Stimulated activated CD8-positive, alpha-beta memory T cell treated with anti-CD3 and anti-CD28 coated beads, Interleukin-12 subunit alpha, Interleukin-12 subunit beta, amount 100 ng/mL, for 24 hours (primary cell): ENCODE results near the gene CLEC2L.

Source experiments
- DNase-seq: peaks from one replicate; pipeline ENCODE4 v3.0.0-alpha.2; 2020; ENCODE audit errors: extremely low read depth

Gene CLEC2L

DNA sequence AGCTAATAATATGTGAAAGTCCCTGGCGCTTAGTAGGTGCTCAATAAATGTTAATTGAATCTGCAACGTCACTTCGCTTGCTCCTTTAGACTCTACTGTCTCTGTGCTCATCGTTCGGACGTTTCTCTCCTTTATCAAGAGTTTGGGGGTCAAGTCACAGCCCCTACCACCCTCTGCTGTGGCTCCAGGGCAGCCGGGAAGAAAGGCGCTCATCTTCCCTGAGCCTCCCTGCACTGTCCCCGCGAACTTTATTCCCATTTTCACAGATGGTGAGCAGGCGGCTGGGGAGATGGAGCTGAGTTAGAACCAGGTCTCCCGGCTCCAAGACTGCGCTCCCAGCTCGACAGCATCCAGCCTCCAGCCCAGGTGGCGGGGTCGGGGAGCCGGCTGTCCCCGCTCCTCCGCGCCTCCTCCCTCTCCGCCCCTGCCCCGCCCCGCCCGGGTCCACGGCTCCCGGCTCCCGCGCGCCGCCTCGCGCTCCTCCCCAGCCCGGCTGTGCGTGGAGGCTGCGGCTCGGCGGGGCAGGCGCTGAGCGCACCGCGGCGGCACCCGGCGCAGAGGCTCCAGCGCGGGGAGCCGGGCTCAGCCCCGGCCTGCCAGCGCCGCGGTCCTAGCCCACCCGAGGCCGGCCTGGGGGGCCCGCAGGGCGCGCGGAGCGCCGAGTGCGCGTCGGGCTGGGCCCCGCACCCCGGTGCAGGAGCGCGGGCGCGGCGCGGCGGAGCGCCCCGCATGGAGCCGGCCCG is at the start of gene CLEC2L:
Gene CLEC2L (plus strand): TSS at position 487 of the 743 bp plus-strand sequence. CDS start 243 bp downstream, at position 730.
- no peak for DNase-seq

DNA sequence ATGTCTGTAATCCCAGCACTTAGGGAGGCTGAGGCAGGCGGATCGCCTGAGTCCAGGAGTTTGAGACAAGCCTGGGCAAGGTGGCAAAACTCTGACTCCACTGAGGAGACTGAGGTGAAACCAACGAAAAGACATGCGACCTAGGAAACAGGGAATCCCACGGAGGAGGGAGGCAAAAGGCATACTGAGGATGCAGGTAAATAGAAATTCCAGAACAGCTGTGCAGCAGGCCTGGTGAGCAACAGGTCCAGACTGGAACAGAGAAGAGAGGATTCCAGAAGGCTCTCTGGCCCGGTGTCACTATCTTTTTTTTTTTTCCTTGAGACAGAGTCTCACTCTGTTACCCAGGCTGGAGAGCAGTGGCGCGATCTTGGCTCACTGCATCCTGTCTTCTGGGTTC is 47.3 kb upstream of the CLEC2L start:
- no peak for DNase-seq

DNA sequence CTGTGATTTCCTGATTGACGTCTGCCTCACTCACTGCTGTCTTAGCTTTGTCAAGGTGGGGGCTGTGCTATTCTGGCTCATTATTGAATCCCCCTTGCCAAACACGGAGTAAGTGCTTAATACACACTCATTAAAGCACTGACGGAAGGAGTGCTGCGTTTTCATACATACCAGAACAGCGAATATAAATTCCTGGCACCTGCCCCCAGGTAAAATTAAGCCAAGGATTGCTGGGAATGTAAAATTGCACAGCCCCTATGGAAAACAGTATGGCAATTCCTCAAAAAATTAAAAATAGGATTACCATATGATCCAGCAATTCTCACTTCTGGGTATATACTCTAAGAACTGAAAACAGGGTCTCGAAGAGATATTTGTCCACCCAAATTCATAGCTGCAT is 46.6 kb upstream of the CLEC2L start:
- no peak for DNase-seq

GRCh38 chr7:139479620-139480019 is 43.9 kb upstream of the CLEC2L start:
- DNase-seq = no peak

GRCh38 chr7:139481364-139481763 is 42.1 kb upstream of the CLEC2L start:
- no peak for DNase-seq

- no peak for DNase-seq
Observed at GRCh38 chr7:139482122-139482521, 41.4 kb upstream of the CLEC2L start.

GRCh38 chr7:139482662-139483466 is 40.6 kb upstream of the CLEC2L start:
- no peak for DNase-seq

DNA sequence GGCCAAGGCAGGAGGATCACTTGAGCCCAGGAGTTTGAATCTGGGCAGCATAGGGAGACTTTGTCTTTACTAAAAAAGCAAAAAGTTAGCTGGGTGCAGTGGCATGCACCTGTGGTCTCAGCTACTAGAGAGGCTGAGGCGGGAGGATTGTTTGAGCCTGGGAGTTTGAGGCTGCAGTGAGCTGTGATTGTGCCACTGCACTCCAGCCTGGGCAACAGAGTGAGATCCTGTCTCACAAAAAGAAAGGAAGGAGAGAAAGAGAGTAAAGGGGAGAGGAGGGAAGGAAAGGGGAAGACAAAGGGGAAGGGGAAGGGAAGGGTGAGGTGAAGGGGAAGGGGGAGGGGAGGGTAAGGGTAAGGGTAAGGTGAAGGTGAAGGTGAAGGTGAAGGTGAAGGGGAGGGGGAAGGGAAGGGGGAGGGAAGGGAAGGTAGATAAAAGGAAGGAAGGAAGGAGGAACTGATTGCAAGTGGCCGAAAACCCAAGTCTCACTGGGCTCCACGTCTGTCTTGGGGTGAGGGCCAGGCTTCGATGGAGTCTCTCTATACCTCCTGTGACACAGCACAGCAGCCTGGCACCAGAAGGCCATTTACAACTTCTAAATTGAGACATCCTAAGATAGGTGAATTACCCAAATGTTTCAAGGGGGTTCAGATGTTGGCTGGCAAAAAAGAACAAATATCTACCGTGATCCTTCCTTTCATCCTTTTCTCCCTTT is 36.0 kb upstream of the CLEC2L start:
- no peak for DNase-seq

DNA sequence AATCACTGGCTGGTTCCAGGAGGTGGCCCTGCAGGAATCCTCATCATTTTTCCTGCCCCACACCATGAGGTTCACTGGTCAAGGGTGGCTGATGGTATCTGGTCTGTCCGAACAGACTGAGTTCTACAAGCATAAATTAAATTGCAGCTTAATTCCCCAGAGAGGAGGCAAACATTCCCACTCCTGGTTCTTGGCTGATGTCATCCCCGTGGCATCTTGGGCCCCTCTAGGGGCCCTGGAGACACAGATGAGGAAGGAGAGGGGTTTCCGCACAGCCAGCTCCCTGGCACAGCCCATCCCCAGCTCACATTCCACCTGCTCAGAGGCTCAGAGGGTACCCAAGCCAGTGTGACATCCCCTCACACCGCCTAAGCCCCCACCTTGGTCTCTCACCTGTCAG is 34.7 kb upstream of the CLEC2L start:
- DNase-seq = no peak

DNA sequence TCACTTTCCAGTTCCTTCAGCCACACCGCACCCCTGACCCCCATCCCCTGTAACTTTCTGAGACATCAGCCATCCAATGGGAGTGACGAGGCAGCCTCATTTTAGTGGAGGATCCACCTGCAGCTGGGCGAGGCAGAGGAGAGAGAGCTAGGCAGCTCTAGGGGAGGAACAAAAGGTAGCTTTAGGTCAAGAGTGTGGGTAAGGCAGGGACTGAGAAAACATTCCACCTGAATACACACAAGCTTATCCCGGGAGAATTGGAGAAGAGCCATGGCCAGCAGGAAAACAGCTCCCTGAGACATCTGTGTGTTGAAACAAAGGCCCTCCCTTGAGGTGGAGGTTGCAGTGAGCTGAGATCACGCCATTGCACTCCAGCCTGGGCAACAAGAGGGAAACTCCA is 33.4 kb upstream of the CLEC2L start:
- DNase-seq = no peak

- DNase-seq = no peak
Observed at GRCh38 chr7:139492293-139492692, 31.2 kb upstream of the CLEC2L start.

DNA sequence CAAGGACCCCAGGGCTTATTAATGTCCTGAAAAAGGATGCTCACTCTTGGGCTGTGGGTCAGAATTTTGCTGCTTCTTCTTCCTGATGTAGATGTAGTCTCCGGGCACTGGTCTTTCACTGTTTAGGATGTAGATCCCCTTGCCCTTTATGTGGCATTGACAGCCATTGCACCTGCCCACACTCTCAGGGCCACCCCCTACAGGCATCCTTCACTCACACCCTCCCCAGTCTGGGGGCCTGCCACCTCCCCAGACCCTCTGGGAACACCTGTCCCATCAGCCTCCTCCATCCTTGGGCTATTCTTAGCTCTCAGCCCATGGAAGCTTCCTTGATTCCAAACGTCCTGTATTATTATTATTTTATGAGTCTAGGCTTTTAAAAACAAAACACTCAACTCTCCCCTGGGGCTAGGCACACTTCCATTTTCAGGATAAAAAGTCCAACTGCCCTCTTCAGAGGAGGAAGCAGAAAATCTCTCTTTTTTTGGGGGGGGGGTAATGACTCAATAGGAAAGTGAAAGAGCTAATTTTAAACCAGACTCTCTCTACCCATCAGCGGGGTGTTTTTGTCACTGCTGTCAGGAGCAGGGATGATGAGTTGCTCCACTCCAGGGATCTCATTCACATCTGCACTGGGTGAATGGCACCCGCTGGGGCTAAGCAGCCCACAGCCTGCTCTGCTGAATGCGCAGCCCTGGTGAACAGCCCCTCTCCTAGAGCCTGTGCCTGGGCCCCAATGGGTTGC is 28.5 kb upstream of the CLEC2L start:
- DNase-seq = no peak

DNA sequence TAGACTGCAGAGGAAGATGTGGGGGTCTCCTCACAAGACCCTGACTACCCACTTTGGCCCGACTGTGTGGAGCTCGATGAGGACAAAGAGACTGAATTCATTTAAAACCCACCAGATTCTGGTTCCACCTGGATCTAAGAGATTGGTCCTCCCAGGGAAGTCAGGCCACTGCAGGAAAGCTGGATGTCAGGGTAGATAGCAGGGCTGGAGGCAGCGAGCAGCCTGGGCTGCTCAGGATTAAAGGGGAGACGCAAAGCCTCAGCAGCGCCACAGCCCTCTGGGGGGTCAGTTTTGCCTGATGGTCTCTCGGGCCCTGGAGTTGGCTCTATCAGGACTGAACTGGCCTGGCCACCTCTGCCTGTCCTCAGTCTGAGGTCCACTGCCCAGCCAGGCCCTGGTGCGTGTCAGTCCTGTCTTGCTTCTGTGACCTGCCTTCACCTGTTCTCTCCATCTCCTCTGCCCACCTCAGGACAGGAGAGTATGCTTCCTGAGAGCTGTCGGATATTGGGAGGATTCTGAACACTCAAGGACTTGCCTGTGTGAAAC is 27.8 kb upstream of the CLEC2L start:
- DNase-seq = no peak

DNA sequence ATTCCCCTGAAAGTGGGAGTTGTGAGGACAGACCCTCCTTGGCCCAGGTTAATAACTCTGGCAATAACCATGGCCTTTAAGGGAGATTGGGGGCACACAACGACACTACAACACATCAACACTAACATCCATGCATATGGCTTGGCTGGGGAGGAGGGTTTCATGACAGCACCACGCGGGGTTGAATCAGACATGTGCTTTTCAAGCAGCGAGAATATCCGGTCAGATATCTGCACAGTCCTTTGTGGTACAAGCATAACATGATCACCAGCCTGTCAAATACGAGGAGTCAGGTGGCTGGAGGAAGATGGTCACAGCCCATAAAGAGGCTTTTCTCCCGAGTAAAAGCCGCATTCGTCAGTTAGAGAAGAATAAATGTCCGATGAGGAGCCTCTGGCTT is 27.0 kb upstream of the CLEC2L start:
- DNase-seq = no peak

DNA sequence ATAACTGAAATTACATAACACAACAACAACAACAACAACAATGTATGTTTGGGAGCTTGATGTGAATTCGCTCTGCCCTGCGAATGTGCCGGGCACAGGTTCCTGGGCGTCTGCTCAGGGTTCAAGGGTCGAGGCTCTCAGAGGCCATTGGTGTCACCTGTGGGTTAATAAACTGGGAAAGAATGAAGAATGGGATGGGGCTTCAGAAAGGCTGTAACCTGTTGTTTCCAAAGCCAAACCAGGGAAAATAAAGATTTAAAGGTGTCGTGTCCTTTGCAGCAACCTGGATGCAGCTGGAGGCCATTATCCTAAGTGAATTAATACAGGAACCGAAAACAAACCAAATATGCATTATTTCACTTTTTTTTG is 22.7 kb upstream of the CLEC2L start:
- no peak for DNase-seq

DNA sequence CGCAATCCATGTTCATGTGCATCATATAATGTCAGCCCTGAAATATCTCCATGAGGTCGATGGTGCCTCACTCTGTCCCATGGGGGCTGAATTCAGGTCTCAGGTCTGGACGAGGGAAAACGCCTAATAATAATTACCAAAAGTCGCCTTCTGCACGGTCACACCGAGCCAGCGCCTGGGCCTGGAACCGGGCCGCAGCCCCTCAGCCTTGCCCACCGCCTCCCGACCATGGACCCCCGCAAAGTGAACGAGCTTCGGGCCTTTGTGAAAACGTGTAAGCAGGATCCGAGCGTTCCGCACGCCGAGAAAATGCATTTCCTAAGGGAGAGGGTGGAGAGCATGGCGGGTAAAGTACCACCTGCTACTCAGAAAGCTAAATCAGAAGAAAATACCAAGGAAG is 21.3 kb upstream of the CLEC2L start:
- no peak for DNase-seq

GRCh38 chr7:139505563-139505962 is 17.9 kb upstream of the CLEC2L start:
- DNase-seq = no peak

- DNase-seq = no peak
Observed at GRCh38 chr7:139509535-139509934, 13.9 kb upstream of the CLEC2L start.

- DNase-seq = no peak
Observed at GRCh38 chr7:139511315-139511714, 12.2 kb upstream of the CLEC2L start.

GRCh38 chr7:139515266-139515665 is 8.2 kb upstream of the CLEC2L start:
- no peak for DNase-seq

DNA sequence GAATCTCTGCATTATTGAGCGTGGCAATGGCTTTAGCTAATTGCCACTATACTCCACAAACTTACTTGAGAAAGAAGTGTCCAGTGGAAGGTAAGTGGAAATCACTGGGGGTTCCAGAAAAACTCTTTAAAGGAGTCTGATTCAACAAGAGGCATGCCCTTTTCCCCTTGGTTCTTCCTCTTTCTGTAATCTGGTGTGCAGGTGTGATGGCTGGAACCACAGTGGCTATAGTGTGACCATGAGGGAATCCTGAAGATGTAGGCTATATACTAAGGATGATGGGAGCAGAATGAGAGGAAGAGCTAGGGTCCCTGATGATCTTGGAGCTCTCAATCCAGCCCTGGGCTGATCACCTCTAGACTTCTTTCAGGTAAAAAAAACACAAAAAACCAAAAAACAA is 2.0 kb upstream of the CLEC2L start:
- no peak for DNase-seq

GRCh38 chr7:139522830-139523198 is 671 bp upstream of the CLEC2L start:
- DNase-seq = no peak
